H1 (cell line): ENCODE measurements around the gene DCUN1D2. TPM values are rescaled to one million over a fixed set of nuclear protein-coding genes. Genes with fewer than 3 reads are reported as not detected.

Experiments
- CTCF ChIA-PET: fragments of 300-600 bp; sonication (Branson Sonifier 250); formaldehyde crosslinking; loops from one replicate; lab custom pipeline; 2021; ENCODE audit not compliant: partially characterized antibody; lab: Charles Lee
- POLR2A ChIA-PET: fragments of 300-600 bp; sonication (Branson Sonifier 250); formaldehyde crosslinking; loops from one replicate; lab custom pipeline; 2021; ENCODE audit warnings: inconsistent platforms; ENCODE audit not compliant: partially characterized antibody; lab: Charles Lee
- DNase-seq, 2 experiments: peaks; one replicate each; pipeline versions ENCODE4 v3.0.0 to v3.0.0-alpha.2; 2010 to 2022; ENCODE audit warnings: low spot score in 2 of 2, low read depth in 1 of 2, mixed read lengths in 1 of 2
- FAIRE-seq: peaks from 2 replicates; lab custom pipeline; 2011; peaks lifted over from hg19 to GRCh38; lab: Jason Lieb, UNC
- H2AFZ ChIP-seq: 2 replicates; pipeline ENCODE4 v1.8.1; 2012; ENCODE audit warnings: low read length, inconsistent platforms
- H2AK5ac ChIP-seq: 2 replicates; pipeline ENCODE4 v1.6.1; 2013; ENCODE audit warnings: low read depth, low read length
- H2BK120ac ChIP-seq: replicated peaks from 2 replicates; pipeline ENCODE3; 2013; ENCODE audit warnings: low read depth, low read length, inconsistent platforms
- H2BK12ac ChIP-seq: 2 replicates; pipeline ENCODE4 v1.6.1; 2013; ENCODE audit warnings: low read depth, low read length
- H2BK15ac ChIP-seq: 2 replicates; pipeline ENCODE4 v1.6.1; 2013; ENCODE audit warnings: low read length
- H2BK20ac ChIP-seq: 2 replicates; pipeline ENCODE4 v1.6.1; 2013; ENCODE audit warnings: low read length
- H2BK5ac ChIP-seq: 2 replicates; pipeline ENCODE4 v1.6.1; 2013; ENCODE audit warnings: low read depth, low read length
- H3K14ac ChIP-seq: 2 replicates; pipeline ENCODE4 v1.6.1; 2013; ENCODE audit warnings: inconsistent platforms; ENCODE audit not compliant: insufficient read length
- H3K18ac ChIP-seq: 2 replicates; pipeline ENCODE4 v1.6.1; 2013; ENCODE audit warnings: low read length; ENCODE audit errors: extremely low read depth
- H3K23ac ChIP-seq: 2 replicates; pipeline ENCODE4 v1.6.1; 2013; ENCODE audit warnings: inconsistent platforms; ENCODE audit not compliant: insufficient read length
- H3K23me2 ChIP-seq: 2 replicates; pipeline ENCODE4 v1.6.1; 2013; ENCODE audit warnings: low read depth, low read length
- H3K27ac ChIP-seq: 2 replicates; pipeline ENCODE4 v1.6.1; 2011; ENCODE audit warnings: low read depth, low read length, inconsistent platforms
- H3K27me3 ChIP-seq, 4 experiments: replicated peaks in 1 of 4; 1 replicate in 1 of 4; 2 replicates in 3 of 4; pipeline versions ENCODE4 v1.6.1 to v1.8.1; 2011 to 2013; ENCODE audit warnings: low read length in 3 of 4, mild to moderate bottlenecking in 3 of 4, inconsistent platforms in 2 of 4, mixed read lengths in 2 of 4, moderate library complexity in 1 of 4; ENCODE audit not compliant: control insufficient read depth in 3 of 4, insufficient read depth in 3 of 4; ENCODE audit errors: extremely low read depth in 1 of 4
- H3K36me3 ChIP-seq, 4 experiments: 2 replicates each; pipeline versions ENCODE4 v1.6.1 to v1.8.1; 2011 to 2013; ENCODE audit warnings: mild to moderate bottlenecking in 4 of 4, low read length in 3 of 4, moderate library complexity in 2 of 4, control low read depth in 1 of 4, inconsistent platforms in 1 of 4; ENCODE audit not compliant: insufficient read depth in 4 of 4, control insufficient read depth in 2 of 4
- H3K4ac ChIP-seq: replicated peaks from 2 replicates; pipeline ENCODE3; 2013; ENCODE audit warnings: low read length, low read depth, mixed read lengths, inconsistent platforms; ENCODE audit not compliant: insufficient read length
- H3K4me1 ChIP-seq, 4 experiments: replicated peaks in 1 of 4; 1 replicate in 1 of 4; 2 replicates in 3 of 4; pipeline versions ENCODE4 v1.6.1 to v1.8.1; 2011 to 2013; ENCODE audit warnings: low read length in 3 of 4, inconsistent platforms in 2 of 4, mixed read lengths in 1 of 4; ENCODE audit not compliant: insufficient read depth in 4 of 4, control insufficient read depth in 3 of 4
- H3K4me2 ChIP-seq, 2 experiments: 2 replicates each; pipeline versions ENCODE4 v1.6.1 to v1.8.1; 2011 to 2013; ENCODE audit warnings: low read depth in 2 of 2, low read length in 2 of 2, control low read depth in 1 of 2, inconsistent platforms in 1 of 2, mild to moderate bottlenecking in 1 of 2; ENCODE audit not compliant: insufficient read depth in 1 of 2
- H3K4me3 ChIP-seq, 4 experiments: fragments of 200-600, 300-600 bp in 1 of 4; sonication (generic), shearing (Covaris generic), sonication (Bioruptor Twin) in 1 of 4; 2 replicates each; pipeline versions ENCODE4 v1.5.1 to v1.8.1; 2011 to 2016; ENCODE audit warnings: low read length in 4 of 4, low read depth in 3 of 4, control low read depth in 2 of 4, inconsistent platforms in 2 of 4, mild to moderate bottlenecking in 2 of 4, mixed read lengths in 1 of 4, moderate library complexity in 1 of 4; ENCODE audit not compliant: insufficient read depth in 2 of 4; ENCODE audit errors: extremely low read depth in 1 of 4
- H3K56ac ChIP-seq: replicated peaks from 2 replicates; pipeline ENCODE3; 2013; ENCODE audit warnings: low read depth, mild to moderate bottlenecking, mixed read lengths, low read length, inconsistent platforms; ENCODE audit not compliant: insufficient read length
- H3K79me1 ChIP-seq: 2 replicates; pipeline ENCODE4 v1.6.1; 2013; ENCODE audit warnings: low read depth, low read length, control low read depth
- H3K79me2 ChIP-seq, 2 experiments: 2 replicates each; pipeline versions ENCODE4 v1.6.1 to v1.8.1; 2012 to 2013; ENCODE audit warnings: low read length in 2 of 2, mild to moderate bottlenecking in 2 of 2, inconsistent platforms in 1 of 2; ENCODE audit not compliant: insufficient read depth in 2 of 2, control insufficient read depth in 1 of 2
- H3K9ac ChIP-seq, 4 experiments: replicated peaks in 1 of 4; 1 replicate in 1 of 4; 2 replicates in 3 of 4; pipeline versions ENCODE4 v1.6.1 to v1.8.1; 2011 to 2013; ENCODE audit warnings: low read depth in 3 of 4, low read length in 3 of 4, control low read depth in 2 of 4, mild to moderate bottlenecking in 2 of 4, moderate library complexity in 2 of 4, inconsistent platforms in 1 of 4; ENCODE audit errors: extremely low read depth in 1 of 4
- H3K9me3 ChIP-seq, 2 experiments: 2 replicates each; pipeline versions ENCODE4 v1.6.1 to v1.8.1; 2012 to 2013; ENCODE audit warnings: mild to moderate bottlenecking in 2 of 2, moderate library complexity in 2 of 2, control low read depth in 1 of 2, inconsistent platforms in 1 of 2, low read depth in 1 of 2, low read length in 1 of 2, mixed read lengths in 1 of 2; ENCODE audit not compliant: insufficient read depth in 2 of 2
- H4K20me1 ChIP-seq, 2 experiments: replicated peaks in 1 of 2; 2 replicates each; pipeline versions ENCODE3 to v1.8.1; 2011 to 2013; ENCODE audit warnings: inconsistent platforms in 2 of 2, low read length in 2 of 2, mild to moderate bottlenecking in 1 of 2; ENCODE audit not compliant: insufficient read depth in 2 of 2, control insufficient read depth in 1 of 2
- H4K5ac ChIP-seq: 2 replicates; pipeline ENCODE4 v1.6.1; 2013; ENCODE audit warnings: low read length, low read depth, mixed read lengths, inconsistent platforms; ENCODE audit not compliant: insufficient read length
- H4K8ac ChIP-seq: 2 replicates; pipeline ENCODE4 v1.8.0; 2013; ENCODE audit warnings: mild to moderate bottlenecking, moderate library complexity, low read length, inconsistent platforms; ENCODE audit not compliant: insufficient read depth; ENCODE audit errors: extremely low read depth
- H4K91ac ChIP-seq: replicated peaks from 2 replicates; pipeline ENCODE3; 2013; ENCODE audit warnings: low read length, mixed read lengths, inconsistent platforms; ENCODE audit not compliant: insufficient read length
- EGR1 ChIP-seq: IDR thresholded peaks from 2 replicates; pipeline ENCODE4 v1.6.1; 2011; ENCODE audit warnings: low read depth, low read length, borderline replicate concordance
- FOSL1 ChIP-seq: IDR thresholded peaks from 2 replicates; pipeline ENCODE4 v1.6.1; 2011; ENCODE audit warnings: mild to moderate bottlenecking, low read depth, low read length, moderate library complexity; ENCODE audit not compliant: insufficient read depth
- GTF2F1 ChIP-seq: IDR thresholded peaks from 2 replicates; pipeline ENCODE4 v1.6.1; 2012; ENCODE audit warnings: low read depth, low read length, improper control_type of control experiment, borderline replicate concordance
- HDAC6 ChIP-seq: IDR thresholded peaks from one replicate; pipeline ENCODE4 v1.7.1; 2012; ENCODE audit warnings: low read depth, mild to moderate bottlenecking, inconsistent platforms, low read length, moderate library complexity
- RFX5 ChIP-seq: IDR thresholded peaks from 2 replicates; pipeline ENCODE4 v1.6.1; 2011; ENCODE audit warnings: low read depth, low read length, improper control_type of control experiment, borderline replicate concordance
- whole genome bisulfite sequencing, 2 experiments: shearing (Covaris generic) in 1 of 2; methylation state at CpG; one replicate each; pipeline versions ENCODE4 v1.1.6 to v1.1.7; 2013 to 2015; ENCODE audit warnings: low lambda C conversion rate in 2 of 2, mixed read lengths in 2 of 2, inconsistent platforms in 1 of 2, low coverage in 1 of 2, missing lambda C conversion rate in 1 of 2; ENCODE audit not compliant: insufficient replicate concordance in 2 of 2, insufficient coverage in 1 of 2, insufficient read length in 1 of 2; ENCODE audit errors: extremely low coverage in 1 of 2, missing lambda C conversion rate in 1 of 2; 5-methylcytosine and 5-hydroxymethylcytosine counted together
- polyA plus RNA-seq, 7 experiments: library from polyadenylated mRNA; depleted of rRNA in 3 of 7; stranded (reverse) in 5 of 7; unstranded in 2 of 7; fragments of >200 nt in 5 of 7; fragments of 200-250 nt in 2 of 7; gene quantifications; 1 replicate in 5 of 7; 2 replicates in 1 of 7; 4 replicates in 1 of 7; pipeline versions ENCODE4 v1.2.1 to v1.2.3, GENCODE V29; 2011 to 2013; ENCODE audit warnings: missing spikeins in 2 of 7, mixed read lengths in 2 of 7
- total RNA-seq: library from RNA; stranded (reverse); fragmentation: NEBNext Ultra II Directional; extraction: Animal tissue kit (Norgen Biotek cat#: 25700); gene quantifications from 2 replicates; pipeline ENCODE4 v1.2.1, GENCODE V29; 2021
- TF ChIP-seq, protein P1 (sequence below): IDR thresholded peaks from 2 replicates; pipeline ENCODE4 v1.6.1; 2012; ENCODE audit warnings: low read length, inconsistent platforms
- TF ChIP-seq, protein P2 (sequence below): IDR thresholded peaks from 2 replicates; pipeline ENCODE4 v1.6.1; 2012; ENCODE audit warnings: inconsistent platforms

Gene DCUN1D2
- total and polyA plus RNA-seq, 2 of the 8 experiments (the other 6 are each of a cell fraction or from before 2014, with no cell fraction given): 19.5 to 35.3 TPM

DNA sequence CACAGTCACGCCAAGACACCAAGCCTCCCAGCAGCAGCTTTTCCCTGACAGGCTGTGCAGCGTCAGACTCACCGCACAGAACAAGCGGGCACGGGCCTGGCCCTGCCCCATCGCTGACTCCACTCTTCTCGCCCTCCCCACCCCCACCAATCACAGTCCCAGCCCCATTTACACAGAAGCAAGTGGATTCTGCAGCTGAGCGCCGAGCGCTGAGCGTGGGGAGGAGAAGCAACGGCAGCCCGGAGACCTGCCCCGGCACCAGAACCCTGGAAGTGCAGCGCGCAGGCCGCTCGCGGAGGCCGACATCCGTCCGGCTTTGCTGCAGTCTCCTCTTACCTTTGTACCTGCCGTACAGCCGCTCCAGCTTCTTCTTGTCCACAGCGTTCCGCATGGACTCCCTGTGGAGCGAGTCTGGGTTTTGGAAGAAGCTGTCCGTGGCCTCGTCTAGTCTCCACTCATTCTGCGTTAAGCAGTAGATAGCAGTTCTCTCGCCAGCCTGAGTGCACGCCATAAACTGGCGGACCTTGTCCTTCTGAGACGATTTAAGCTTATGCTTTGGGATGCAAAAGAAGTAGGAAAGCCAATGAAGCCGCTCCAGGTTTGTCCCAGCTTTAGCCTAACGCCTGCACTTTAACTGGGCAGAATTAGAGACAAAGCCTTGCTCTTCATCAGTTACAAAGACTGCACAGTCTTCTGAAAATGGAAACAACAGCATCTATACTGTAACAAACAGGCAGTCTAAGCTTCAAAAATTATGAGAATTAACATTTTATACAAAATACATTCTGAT lies 6.8 kb downstream of the DCUN1D2 start:
- WGBS, 2 experiments: 92% methylated on average over 36 of the region's 36 CpGs; no CpG with 5 or more reads in 1 of the 2 experiments
- no peak for DNase-seq

More for the DNA sequence above, 6.8 kb downstream of the DCUN1D2 start:
- Histone ChIP-seq H3K27ac (no peak overlapping the region), H2BK20ac (no peak overlapping the region), H3K9ac (no peak overlapping the region), H3K18ac (no peak overlapping the region), H4K91ac (no peak overlapping the region), H2BK12ac (no peak overlapping the region), H2AFZ (no peak overlapping the region), H3K27me3 (no peaks in the 10 kb centered on the region), H3K79me1 (peaks cover 16% of the 10 kb centered on the region), H3K14ac (no peak overlapping the region), H3K4ac (no peak overlapping the region), H3K23ac (no peak overlapping the region), H3K4me1 (peaks cover 0 to 4% (median 1%) of the 10 kb centered on the region in 4 experiments; a peak in 4 of 7 replicates), H3K36me3 (peaks cover 0 to 18% (median 12%) of the 10 kb centered on the region in 4 experiments; a peak in 6 of 8 replicates), H3K9me3 (no peaks in the 10 kb centered on the region), H4K20me1 (peaks cover 22 to 27% of the 10 kb centered on the region in 2 experiments), H4K5ac (no peak overlapping the region), H3K4me2 (no peak overlapping the region), H3K79me2 (peaks cover 27 to 75% of the 10 kb centered on the region in 2 experiments), H2BK5ac (no peak overlapping the region), H3K56ac (no peak overlapping the region), H2BK120ac (no peak overlapping the region), H2AK5ac (no peak overlapping the region), H3K23me2 (no peaks in the 10 kb centered on the region), H4K8ac (no peak overlapping the region), H2BK15ac (no peak overlapping the region), H3K4me3 (no peak overlapping the region)
- no peak for FAIRE-seq
- ChIA-PET POLR2A (interaction anchor here (1.0 to 1.6 kb wide), 3 partner anchors 9 to 17 kb away, joined by 3 to 5 read pairs (median 4); no protein-coding TSS in a partner anchor), CTCF (interaction anchor here (0.9 to 2.1 kb wide), 6 partner anchors 9 to 78 kb away, joined by 3 to 10 read pairs (median 4); partner anchors contain the start of gene ADPRHL1)
- TF ChIP-seq, protein P1, sequence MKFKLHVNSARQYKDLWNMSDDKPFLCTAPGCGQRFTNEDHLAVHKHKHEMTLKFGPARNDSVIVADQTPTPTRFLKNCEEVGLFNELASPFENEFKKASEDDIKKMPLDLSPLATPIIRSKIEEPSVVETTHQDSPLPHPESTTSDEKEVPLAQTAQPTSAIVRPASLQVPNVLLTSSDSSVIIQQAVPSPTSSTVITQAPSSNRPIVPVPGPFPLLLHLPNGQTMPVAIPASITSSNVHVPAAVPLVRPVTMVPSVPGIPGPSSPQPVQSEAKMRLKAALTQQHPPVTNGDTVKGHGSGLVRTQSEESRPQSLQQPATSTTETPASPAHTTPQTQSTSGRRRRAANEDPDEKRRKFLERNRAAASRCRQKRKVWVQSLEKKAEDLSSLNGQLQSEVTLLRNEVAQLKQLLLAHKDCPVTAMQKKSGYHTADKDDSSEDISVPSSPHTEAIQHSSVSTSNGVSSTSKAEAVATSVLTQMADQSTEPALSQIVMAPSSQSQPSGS: no peak
- TF ChIP-seq, protein P2, sequence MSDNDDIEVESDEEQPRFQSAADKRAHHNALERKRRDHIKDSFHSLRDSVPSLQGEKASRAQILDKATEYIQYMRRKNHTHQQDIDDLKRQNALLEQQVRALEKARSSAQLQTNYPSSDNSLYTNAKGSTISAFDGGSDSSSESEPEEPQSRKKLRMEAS: no peak
- TF ChIP-seq FOSL1 (no peak), EGR1 (no peak), GTF2F1 (no peak), RFX5 (no peak), HDAC6 (no peak)
